Stomach (tissue), 4 donors: ENCODE measurements around the gene HDGF.

Experiments
- EP300 ChIP-seq: sonication (generic); formaldehyde crosslinking; IDR thresholded peaks from one replicate; pipeline ENCODE4 v1.6.1; 2017; ENCODE audit warnings: antibody characterized with exemption
- POLR2A ChIP-seq, 4 donors: fragments of 450-650 bp; IDR thresholded peaks; one replicate each; pipeline ENCODE4 v1.6.1; 2016; ENCODE audit warnings: antibody characterized with exemption in 4 of 4, control low read depth in 2 of 4, mild to moderate bottlenecking in 1 of 4, moderate library complexity in 1 of 4
- POLR2AphosphoS5 ChIP-seq, 3 donors: sonication (generic); formaldehyde crosslinking; IDR thresholded peaks; one replicate each; pipeline ENCODE4 v1.6.1; 2016; ENCODE audit warnings: antibody characterized with exemption in 3 of 3
- TF ChIP-seq, protein P1 (sequence below), 7 experiments: fragments of 450-650 bp in 4 of 7; fragments of 200-600 bp in 3 of 7; sonication (generic) in 3 of 7; IDR thresholded peaks; one replicate each; pipeline ENCODE4 v1.5.1; 2016 to 2019; ENCODE audit warnings: antibody characterized with exemption in 7 of 7, control low read depth in 2 of 7, mild to moderate bottlenecking in 1 of 7

DNA sequence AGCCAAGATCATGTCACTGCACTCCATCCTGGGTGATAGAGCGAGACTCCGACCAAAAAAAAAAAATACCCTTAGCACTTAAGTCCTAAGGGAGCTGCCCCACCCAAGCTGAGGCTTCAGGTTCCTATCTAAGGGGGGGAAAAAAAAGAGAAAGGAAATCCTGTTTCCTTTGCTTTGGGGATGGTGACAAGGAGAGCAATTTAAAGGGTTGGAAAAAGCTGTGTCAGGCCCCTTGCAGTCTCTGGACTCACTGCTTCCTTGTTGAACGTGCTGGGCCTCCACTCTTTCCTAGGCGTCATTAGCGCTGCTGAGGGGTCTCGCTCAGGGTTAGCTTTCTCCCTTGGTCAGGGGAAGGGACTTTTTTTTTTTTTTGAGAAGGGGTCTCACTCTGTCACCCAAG lies 34.0 kb upstream of the HDGF start:
- TF ChIP-seq, protein P1, sequence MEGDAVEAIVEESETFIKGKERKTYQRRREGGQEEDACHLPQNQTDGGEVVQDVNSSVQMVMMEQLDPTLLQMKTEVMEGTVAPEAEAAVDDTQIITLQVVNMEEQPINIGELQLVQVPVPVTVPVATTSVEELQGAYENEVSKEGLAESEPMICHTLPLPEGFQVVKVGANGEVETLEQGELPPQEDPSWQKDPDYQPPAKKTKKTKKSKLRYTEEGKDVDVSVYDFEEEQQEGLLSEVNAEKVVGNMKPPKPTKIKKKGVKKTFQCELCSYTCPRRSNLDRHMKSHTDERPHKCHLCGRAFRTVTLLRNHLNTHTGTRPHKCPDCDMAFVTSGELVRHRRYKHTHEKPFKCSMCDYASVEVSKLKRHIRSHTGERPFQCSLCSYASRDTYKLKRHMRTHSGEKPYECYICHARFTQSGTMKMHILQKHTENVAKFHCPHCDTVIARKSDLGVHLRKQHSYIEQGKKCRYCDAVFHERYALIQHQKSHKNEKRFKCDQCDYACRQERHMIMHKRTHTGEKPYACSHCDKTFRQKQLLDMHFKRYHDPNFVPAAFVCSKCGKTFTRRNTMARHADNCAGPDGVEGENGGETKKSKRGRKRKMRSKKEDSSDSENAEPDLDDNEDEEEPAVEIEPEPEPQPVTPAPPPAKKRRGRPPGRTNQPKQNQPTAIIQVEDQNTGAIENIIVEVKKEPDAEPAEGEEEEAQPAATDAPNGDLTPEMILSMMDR (IDR thresholded peaks at IDR 0.05): no peak
- no peak for TF ChIP-seq POLR2A (IDR thresholded peaks at IDR 0.05)
- TF ChIP-seq POLR2AphosphoS5 (IDR thresholded peaks at IDR 0.05): no peak
- no peak for TF ChIP-seq EP300
